ENCODE data around the gene SF3A1.

DNA sequence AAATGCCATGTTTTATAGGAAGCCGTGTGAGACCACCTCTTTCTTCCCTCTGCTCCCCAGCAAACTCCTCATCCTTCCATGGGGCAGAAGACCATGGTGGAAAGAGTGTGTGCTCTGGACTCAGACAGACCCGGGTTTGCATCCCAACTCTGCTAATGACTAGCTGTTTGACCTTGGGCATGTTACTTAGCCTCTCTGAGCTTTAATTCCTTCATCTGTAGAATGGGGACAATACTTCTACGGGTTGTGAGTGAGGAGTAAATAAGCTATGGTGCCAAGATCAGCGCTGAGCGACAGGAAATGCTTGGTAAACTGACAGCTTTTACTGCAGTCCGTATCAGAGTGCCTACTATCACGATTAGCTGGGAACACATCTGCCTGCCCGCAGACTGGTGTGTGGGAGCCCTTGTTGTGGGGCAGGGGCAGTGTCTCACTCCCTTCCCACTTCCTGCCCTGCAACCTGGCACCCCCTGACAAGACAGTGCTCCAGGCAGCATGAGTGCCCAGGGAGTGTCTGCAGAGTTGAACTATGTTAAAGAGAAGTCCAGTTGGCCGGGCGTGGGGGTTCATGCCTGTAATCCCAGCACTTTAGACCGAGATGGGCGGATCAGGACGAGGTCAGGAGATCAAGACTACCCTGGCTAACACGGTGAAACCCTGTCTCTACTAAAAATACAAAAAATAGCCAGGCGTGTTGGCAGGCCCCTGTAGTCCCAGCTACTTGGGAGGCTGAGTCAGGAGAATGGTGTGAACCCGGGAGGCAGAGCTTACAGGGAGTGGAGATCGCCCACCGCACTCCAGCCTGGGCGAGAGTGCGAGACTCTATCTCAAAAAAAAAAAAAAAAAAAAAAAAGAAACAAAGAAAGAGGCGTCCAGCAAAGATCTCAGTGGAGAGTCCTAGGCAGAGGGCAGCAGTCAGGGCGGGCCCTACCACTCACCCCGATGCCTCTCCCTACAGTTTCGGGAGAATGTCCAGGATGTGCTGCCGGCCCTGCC is 42.3 kb upstream of the SF3A1 start:
- TF ChIP-seq CTCF (IDR thresholded peaks at IDR 0.05) (no peak), EZH2 (IDR thresholded peaks at IDR 0.05; ENCODE audit: borderline replicate concordance, insufficient read depth, low read depth, low read length, poor library complexity, severe bottlenecking) (no peak)

Measured in B cell (primary cell).